SK-N-SH (cell line): ENCODE data around the gene LIN28B. TPM values are rescaled to one million over a fixed set of nuclear protein-coding genes. Genes with fewer than 3 reads are reported as not detected.

Experiments used
- CTCF ChIA-PET: fragments of 300-600, 350-600 bp; formaldehyde crosslinking; extraction: SDS; loops from one replicate; lab custom pipeline; 2021; lab: Yijun Ruan, JAX
- POLR2A ChIA-PET: fragments of 350-600 bp; sonication (Branson Sonifier 250); formaldehyde crosslinking; extraction: SDS; loops from one replicate; lab custom pipeline; 2020; ENCODE audit warnings: antibody characterized with exemption, inconsistent platforms; lab: Yijun Ruan, JAX
- DNase-seq: peaks from one replicate; pipeline ENCODE4 v3.0.0; 2012
- H2AFZ ChIP-seq: fragments of 200-600 bp; sonication (generic); 2 replicates; pipeline ENCODE4 v1.8.1; 2016; ENCODE audit warnings: antibody characterized with exemption, mild to moderate bottlenecking, low read depth
- H3F3A ChIP-seq: fragments of 200-600 bp; sonication (generic); replicated peaks from 2 replicates; pipeline ENCODE3; 2016; ENCODE audit warnings: antibody characterized with exemption, mild to moderate bottlenecking; ENCODE audit not compliant: insufficient read depth
- H3K27ac ChIP-seq, 2 experiments: fragments of 200-500 bp in 1 of 2; fragments of 200-600 bp in 1 of 2; sonication (Bioruptor generic) in 1 of 2; sonication (generic), shearing (Covaris generic) in 1 of 2; 2 replicates each; pipeline versions ENCODE4 v1.5.1 to v1.6.1; 2014 to 2016; ENCODE audit warnings: low read depth in 2 of 2, inconsistent platforms in 1 of 2, low read length in 1 of 2, mild to moderate bottlenecking in 1 of 2, mixed read lengths in 1 of 2
- H3K27me3 ChIP-seq: fragments of 200-600 bp; sonication (generic), shearing (Covaris generic); 2 replicates; pipeline ENCODE4 v1.6.1; 2016; ENCODE audit warnings: mixed run types; ENCODE audit not compliant: insufficient read depth
- H3K36me3 ChIP-seq, 2 experiments: fragments of 200-500 bp in 1 of 2; fragments of 200-600 bp in 1 of 2; sonication (Bioruptor generic) in 1 of 2; sonication (generic) in 1 of 2; replicated peaks in 1 of 2; 2 replicates each; pipeline versions ENCODE3 to v1.5.1; 2014 to 2016; ENCODE audit warnings: low read length in 1 of 2, mild to moderate bottlenecking in 1 of 2; ENCODE audit not compliant: insufficient read depth in 2 of 2, control insufficient read depth in 1 of 2
- H3K4me1 ChIP-seq, 2 experiments: fragments of 200-500 bp in 1 of 2; fragments of 200-600 bp in 1 of 2; sonication (Bioruptor generic) in 1 of 2; sonication (generic), shearing (Covaris generic) in 1 of 2; 2 replicates each; pipeline versions ENCODE4 v1.5.1 to v1.6.1; 2014 to 2016; ENCODE audit warnings: low read depth in 1 of 2, low read length in 1 of 2, mixed run types in 1 of 2; ENCODE audit not compliant: insufficient read depth in 2 of 2, control insufficient read depth in 1 of 2
- H3K4me2 ChIP-seq: fragments of 200-600 bp; sonication (generic), shearing (Covaris generic); 2 replicates; pipeline ENCODE4 v1.6.1; 2017; ENCODE audit warnings: mixed run types
- H3K4me3 ChIP-seq, 2 experiments: fragments of 200-500 bp in 1 of 2; fragments of 200-600 bp in 1 of 2; sonication (Bioruptor generic) in 1 of 2; sonication (generic), shearing (Covaris generic) in 1 of 2; 2 replicates each; pipeline versions ENCODE4 v1.5.1 to v1.8.1; 2014 to 2016; ENCODE audit warnings: low read depth in 2 of 2, inconsistent platforms in 1 of 2, low read length in 1 of 2, mild to moderate bottlenecking in 1 of 2, mixed read lengths in 1 of 2, moderate library complexity in 1 of 2
- H3K79me2 ChIP-seq: fragments of 200-600 bp; sonication (generic); 2 replicates; pipeline ENCODE4 v1.8.1; 2017; ENCODE audit warnings: mild to moderate bottlenecking; ENCODE audit not compliant: insufficient read depth
- H3K9ac ChIP-seq: fragments of 200-600 bp; sonication (generic); 2 replicates; pipeline ENCODE4 v1.6.1; 2017; ENCODE audit warnings: mixed run types
- H3K9me2 ChIP-seq: fragments of 200-600 bp; sonication (generic); 2 replicates; pipeline ENCODE4 v1.6.1; 2017; ENCODE audit warnings: mixed run types
- H3K9me3 ChIP-seq: fragments of 200-600 bp; sonication (generic); 2 replicates; pipeline ENCODE4 v1.6.1; 2017; ENCODE audit warnings: mixed run types, mild to moderate bottlenecking, moderate library complexity
- H4K20me1 ChIP-seq: fragments of 200-600 bp; sonication (generic); 2 replicates; pipeline ENCODE4 v1.6.1; 2017; ENCODE audit warnings: mild to moderate bottlenecking, mixed run types; ENCODE audit not compliant: insufficient read depth
- GABPA ChIP-seq: IDR thresholded peaks from 2 replicates; pipeline ENCODE4 v1.4.0; 2012; ENCODE audit warnings: low read depth, mild to moderate bottlenecking
- MEF2A ChIP-seq: IDR thresholded peaks from 2 replicates; pipeline ENCODE4 v1.4.0; 2012; ENCODE audit warnings: low read depth, borderline replicate concordance
- MXI1 ChIP-seq: IDR thresholded peaks from 2 replicates; pipeline ENCODE4 v1.6.1; 2012; ENCODE audit warnings: mild to moderate bottlenecking, low read depth, low read length, improper control_type of control experiment
- RAD21 ChIP-seq: IDR thresholded peaks from 2 replicates; pipeline ENCODE4 v1.6.1; 2012; ENCODE audit warnings: mild to moderate bottlenecking, low read length
- RCOR1 ChIP-seq: fragments of 150-350 bp; IDR thresholded peaks from 2 replicates; pipeline ENCODE4 v1.6.1; 2017; ENCODE audit warnings: antibody characterized with exemption, low read length
- RFX5 ChIP-seq: IDR thresholded peaks from 2 replicates; pipeline ENCODE4 v1.6.1; 2012; ENCODE audit warnings: mild to moderate bottlenecking, improper control_type of control experiment, low read length
- polyA plus RNA-seq, 3 experiments: library from polyadenylated mRNA; depleted of rRNA; stranded (reverse); fragments of >200 nt; gene quantifications; 2 replicates each; pipeline ENCODE4 v1.2.3, GENCODE V29; 2012
- TF ChIP-seq, protein P1 (sequence below): IDR thresholded peaks from 2 replicates; pipeline ENCODE4 v1.4.0; 2012; ENCODE audit warnings: low read depth, borderline replicate concordance
- TF ChIP-seq, protein P2 (sequence below): fragments of 150-350 bp; IDR thresholded peaks from 2 replicates; pipeline ENCODE4 v1.6.1; 2016; ENCODE audit warnings: mild to moderate bottlenecking, low read depth, low read length
- TF ChIP-seq, protein P3 (sequence below): IDR thresholded peaks from 2 replicates; pipeline ENCODE4 v1.6.1; 2012; ENCODE audit warnings: mild to moderate bottlenecking, low read depth, low read length, moderate library complexity
- TF ChIP-seq, protein P4 (sequence below): fragments of 200-600 bp; sonication (generic); IDR thresholded peaks from 2 replicates; pipeline ENCODE4 v1.6.1; 2017; ENCODE audit warnings: antibody characterized with exemption, mild to moderate bottlenecking, moderate library complexity

LIN28B gene
- polyA plus RNA-seq, 1 of the 3 experiments (the other 2 are of a cell fraction), result 0.67 TPM

DNA sequence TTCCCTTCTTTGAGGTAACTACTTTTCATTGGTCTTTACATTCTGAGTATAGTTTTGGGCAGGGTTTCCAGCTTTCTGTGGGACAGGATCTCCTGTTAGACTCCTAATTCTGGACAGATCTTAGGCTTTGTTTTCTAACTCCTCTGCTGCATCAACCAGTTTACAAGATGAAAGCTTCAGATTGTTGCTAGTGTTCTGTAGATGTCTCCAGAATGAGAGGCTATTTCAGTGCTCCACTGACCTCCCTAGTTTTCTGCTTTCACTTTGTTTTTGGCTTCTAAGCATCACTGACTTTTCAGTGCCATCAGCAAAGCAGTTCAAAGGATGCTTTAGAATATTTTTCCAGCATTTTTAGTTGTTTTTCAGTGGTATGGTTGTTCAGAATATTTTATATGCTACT, 101.4 kb downstream of the LIN28B start:
- no peak overlapping the region for H3K9ac ChIP-seq
- TF ChIP-seq GABPA, result no peak
- TF ChIP-seq, protein P1, sequence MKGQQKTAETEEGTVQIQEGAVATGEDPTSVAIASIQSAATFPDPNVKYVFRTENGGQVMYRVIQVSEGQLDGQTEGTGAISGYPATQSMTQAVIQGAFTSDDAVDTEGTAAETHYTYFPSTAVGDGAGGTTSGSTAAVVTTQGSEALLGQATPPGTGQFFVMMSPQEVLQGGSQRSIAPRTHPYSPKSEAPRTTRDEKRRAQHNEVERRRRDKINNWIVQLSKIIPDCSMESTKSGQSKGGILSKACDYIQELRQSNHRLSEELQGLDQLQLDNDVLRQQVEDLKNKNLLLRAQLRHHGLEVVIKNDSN, result no peak
- TF ChIP-seq RAD21, result no peak
- TF ChIP-seq MEF2A, result no peak
- TF ChIP-seq, protein P2, sequence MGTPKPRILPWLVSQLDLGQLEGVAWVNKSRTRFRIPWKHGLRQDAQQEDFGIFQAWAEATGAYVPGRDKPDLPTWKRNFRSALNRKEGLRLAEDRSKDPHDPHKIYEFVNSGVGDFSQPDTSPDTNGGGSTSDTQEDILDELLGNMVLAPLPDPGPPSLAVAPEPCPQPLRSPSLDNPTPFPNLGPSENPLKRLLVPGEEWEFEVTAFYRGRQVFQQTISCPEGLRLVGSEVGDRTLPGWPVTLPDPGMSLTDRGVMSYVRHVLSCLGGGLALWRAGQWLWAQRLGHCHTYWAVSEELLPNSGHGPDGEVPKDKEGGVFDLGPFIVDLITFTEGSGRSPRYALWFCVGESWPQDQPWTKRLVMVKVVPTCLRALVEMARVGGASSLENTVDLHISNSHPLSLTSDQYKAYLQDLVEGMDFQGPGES, result no peak
- TF ChIP-seq, protein P3, sequence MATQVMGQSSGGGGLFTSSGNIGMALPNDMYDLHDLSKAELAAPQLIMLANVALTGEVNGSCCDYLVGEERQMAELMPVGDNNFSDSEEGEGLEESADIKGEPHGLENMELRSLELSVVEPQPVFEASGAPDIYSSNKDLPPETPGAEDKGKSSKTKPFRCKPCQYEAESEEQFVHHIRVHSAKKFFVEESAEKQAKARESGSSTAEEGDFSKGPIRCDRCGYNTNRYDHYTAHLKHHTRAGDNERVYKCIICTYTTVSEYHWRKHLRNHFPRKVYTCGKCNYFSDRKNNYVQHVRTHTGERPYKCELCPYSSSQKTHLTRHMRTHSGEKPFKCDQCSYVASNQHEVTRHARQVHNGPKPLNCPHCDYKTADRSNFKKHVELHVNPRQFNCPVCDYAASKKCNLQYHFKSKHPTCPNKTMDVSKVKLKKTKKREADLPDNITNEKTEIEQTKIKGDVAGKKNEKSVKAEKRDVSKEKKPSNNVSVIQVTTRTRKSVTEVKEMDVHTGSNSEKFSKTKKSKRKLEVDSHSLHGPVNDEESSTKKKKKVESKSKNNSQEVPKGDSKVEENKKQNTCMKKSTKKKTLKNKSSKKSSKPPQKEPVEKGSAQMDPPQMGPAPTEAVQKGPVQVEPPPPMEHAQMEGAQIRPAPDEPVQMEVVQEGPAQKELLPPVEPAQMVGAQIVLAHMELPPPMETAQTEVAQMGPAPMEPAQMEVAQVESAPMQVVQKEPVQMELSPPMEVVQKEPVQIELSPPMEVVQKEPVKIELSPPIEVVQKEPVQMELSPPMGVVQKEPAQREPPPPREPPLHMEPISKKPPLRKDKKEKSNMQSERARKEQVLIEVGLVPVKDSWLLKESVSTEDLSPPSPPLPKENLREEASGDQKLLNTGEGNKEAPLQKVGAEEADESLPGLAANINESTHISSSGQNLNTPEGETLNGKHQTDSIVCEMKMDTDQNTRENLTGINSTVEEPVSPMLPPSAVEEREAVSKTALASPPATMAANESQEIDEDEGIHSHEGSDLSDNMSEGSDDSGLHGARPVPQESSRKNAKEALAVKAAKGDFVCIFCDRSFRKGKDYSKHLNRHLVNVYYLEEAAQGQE, result no peak
- no peak for TF ChIP-seq MXI1
- TF ChIP-seq RCOR1, result no peak
- TF ChIP-seq, protein P4, sequence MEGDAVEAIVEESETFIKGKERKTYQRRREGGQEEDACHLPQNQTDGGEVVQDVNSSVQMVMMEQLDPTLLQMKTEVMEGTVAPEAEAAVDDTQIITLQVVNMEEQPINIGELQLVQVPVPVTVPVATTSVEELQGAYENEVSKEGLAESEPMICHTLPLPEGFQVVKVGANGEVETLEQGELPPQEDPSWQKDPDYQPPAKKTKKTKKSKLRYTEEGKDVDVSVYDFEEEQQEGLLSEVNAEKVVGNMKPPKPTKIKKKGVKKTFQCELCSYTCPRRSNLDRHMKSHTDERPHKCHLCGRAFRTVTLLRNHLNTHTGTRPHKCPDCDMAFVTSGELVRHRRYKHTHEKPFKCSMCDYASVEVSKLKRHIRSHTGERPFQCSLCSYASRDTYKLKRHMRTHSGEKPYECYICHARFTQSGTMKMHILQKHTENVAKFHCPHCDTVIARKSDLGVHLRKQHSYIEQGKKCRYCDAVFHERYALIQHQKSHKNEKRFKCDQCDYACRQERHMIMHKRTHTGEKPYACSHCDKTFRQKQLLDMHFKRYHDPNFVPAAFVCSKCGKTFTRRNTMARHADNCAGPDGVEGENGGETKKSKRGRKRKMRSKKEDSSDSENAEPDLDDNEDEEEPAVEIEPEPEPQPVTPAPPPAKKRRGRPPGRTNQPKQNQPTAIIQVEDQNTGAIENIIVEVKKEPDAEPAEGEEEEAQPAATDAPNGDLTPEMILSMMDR, result no peak
- no peak for TF ChIP-seq RFX5
- TF ChIP-seq, all 33 proteins: peak for 0
- Histone ChIP-seq H3K79me2 (no peaks in the 10 kb centered on the region), H2AFZ (no peak overlapping the region; the same call in 1 of the 2 replicates), H3K36me3 (no peaks in the 10 kb centered on the region), H3K9me3 (0 out of 2 replicates have a peak, but pooled peaks cover 3% of the 10 kb centered on the region), H4K20me1 (no peaks in the 10 kb centered on the region), H3K4me1 (no peaks in the 10 kb centered on the region; a peak in 1 of 4 replicates), H3K27ac (peak overlapping the region in 1 of 2 experiments; percentile 16; a peak in 2 of 4 replicates), H3K27me3 (no peaks in the 10 kb centered on the region), H3K4me2 (no peak overlapping the region), H3K4me3 (no peak overlapping the region), H3F3A (no peaks in the 10 kb centered on the region), H3K9me2 (no peaks in the 10 kb centered on the region)
- DNase-seq, result no peak
- ChIA-PET CTCF (no interaction called here), POLR2A (no interaction called here)
